HG02571 (cell line): ENCODE measurements around the gene PCDHGA9.
A peak's percentile ranks its signal among the peaks of the same experiment; 100 is the strongest.
"Not testable (repeated sequence)": the region's sequence is repeated elsewhere in the genome, so short reads cannot be mapped to it uniquely, and the experiment has no call there.

Source experiments
- ATAC-seq: cut with Tn5 transposase; IDR thresholded peaks from one replicate; pipeline ENCODE4 v1.9.1; 2021; ENCODE audit warnings: mild to moderate bottlenecking, moderate library complexity; ENCODE audit not compliant: unreplicated experiment

Gene PCDHGA9

DNA sequence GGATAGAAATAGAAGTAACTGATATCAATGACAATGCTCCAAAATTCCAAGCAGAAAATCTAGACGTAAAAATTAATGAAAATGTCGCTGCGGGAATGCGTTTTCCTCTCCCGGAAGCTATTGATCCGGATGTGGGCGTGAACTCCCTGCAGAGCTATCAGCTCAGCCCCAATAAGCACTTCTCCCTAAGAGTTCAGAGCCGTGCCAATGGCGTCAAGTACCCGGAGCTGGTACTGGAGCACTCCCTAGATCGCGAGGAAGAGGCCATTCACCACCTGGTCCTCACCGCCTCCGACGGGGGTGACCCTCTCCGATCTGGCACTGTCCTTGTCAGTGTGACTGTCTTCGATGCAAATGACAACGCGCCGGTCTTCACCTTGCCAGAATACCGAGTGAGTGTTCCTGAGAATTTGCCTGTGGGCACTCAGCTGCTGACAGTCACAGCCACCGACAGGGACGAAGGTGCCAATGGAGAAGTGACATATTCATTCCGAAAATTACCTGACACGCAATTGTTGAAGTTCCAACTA lies 11.0 kb downstream of the PCDHGA9 start:
- no peak for ATAC-seq

DNA sequence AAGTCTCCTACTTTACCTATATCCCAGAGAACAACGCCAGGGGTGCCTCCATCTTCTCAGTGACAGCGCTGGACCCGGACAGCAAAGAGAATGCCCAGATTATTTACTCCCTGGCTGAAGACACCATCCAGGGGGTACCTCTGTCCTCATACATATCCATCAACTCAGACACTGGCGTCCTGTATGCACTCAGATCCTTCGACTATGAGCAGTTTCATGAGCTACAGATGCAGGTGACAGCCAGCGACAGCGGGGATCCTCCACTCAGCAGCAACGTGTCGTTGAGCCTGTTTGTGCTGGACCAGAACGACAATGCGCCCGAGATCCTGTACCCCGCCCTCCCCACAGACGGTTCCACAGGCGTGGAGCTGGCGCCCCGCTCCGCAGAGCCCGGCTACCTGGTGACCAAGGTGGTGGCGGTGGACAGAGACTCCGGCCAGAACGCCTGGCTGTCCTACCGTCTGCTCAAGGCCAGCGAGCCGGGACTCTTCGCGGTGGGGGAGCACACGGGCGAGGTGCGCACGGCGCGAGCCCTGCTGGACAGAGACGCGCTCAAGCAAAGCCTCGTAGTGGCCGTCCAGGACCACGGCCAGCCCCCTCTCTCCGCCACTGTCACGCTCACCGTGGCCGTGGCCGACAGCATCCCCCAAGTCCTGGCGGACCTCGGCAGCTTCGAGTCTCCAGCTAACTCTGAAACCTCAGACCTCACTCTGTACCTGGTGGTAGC lies 12.1 kb downstream of the PCDHGA9 start:
- not testable (repeated sequence) for ATAC-seq

DNA sequence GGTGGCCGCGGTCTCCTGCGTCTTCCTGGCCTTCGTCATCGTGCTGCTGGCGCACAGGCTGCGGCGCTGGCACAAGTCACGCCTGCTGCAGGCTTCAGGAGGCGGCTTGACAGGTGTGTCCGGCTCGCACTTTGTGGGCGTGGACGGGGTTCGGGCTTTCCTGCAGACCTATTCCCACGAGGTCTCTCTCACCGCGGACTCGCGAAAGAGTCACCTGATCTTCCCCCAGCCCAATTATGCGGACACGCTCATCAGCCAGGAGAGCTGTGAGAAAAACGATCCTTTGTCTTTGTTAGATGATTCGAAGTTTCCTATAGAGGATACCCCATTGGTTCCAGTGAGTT lies 12.7 kb downstream of the PCDHGA9 start:
- ATAC-seq, result not testable (repeated sequence)

DNA sequence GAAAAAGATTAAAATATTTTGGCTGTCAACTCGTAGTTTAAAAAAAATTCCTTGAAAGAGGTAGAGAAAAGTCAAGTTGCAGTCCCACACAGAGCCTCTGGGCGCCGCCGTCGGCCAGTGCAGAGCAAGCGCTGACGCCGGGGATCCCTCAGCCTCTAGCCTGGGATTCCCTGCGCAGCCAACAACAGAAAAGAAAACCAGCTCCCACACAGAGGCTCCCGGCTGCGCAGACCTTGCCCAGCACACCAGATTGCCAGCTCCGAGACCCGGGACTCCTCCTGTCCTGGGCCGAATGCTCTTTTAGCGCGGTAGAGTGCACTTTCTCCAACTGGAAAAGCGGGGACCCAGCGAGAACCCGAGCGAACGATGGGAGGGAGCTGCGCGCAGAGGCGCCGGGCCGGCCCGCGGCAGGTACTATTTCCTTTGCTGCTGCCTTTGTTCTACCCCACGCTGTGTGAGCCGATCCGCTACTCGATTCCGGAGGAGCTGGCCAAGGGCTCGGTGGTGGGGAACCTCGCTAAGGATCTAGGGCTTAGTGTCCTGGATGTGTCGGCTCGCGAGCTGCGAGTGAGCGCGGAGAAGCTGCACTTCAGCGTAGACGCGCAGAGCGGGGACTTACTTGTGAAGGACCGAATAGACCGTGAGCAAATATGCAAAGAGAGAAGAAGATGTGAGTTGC lies 15.1 kb downstream of the PCDHGA9 start, which contains the start of gene PCDHGB7:
Gene PCDHGB7 (plus strand): TSS at position 184 of the 679 bp plus-strand sequence. CDS start 183 bp downstream, at position 367.
- ATAC-seq, result peak; percentile 75

DNA sequence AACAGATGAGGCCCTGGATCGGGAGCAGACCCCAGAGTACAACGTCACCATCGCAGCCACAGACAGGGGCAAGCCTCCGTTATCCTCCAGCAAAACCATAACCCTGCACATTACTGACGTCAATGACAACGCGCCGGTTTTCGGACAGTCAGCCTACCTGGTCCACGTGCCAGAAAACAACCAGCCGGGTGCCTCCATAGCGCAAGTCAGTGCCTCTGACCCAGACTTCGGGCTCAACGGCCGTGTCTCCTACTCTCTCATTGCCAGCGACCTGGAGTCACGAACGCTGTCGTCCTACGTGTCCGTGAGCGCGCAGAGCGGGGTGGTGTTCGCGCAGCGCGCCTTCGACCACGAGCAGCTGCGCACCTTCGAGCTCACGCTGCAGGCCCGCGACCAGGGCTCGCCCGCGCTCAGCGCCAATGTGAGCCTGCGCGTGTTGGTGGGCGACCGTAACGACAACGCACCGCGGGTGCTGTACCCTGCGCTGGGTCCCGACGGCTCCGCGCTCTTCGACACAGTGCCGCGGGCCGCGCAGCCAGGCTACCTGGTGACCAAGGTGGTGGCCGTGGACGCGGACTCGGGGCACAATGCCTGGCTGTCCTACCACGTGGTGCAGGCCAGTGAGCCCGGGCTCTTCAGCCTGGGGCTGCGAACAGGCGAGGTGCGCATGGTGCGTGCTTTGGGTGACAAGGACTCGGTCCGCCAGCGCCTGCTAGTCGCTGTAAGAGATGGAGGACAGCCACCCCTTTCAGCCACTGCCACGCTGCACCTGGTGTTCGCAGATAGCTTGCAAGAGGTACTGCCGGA lies 16.7 kb downstream of the PCDHGA9 start:
- ATAC-seq, result no peak

DNA sequence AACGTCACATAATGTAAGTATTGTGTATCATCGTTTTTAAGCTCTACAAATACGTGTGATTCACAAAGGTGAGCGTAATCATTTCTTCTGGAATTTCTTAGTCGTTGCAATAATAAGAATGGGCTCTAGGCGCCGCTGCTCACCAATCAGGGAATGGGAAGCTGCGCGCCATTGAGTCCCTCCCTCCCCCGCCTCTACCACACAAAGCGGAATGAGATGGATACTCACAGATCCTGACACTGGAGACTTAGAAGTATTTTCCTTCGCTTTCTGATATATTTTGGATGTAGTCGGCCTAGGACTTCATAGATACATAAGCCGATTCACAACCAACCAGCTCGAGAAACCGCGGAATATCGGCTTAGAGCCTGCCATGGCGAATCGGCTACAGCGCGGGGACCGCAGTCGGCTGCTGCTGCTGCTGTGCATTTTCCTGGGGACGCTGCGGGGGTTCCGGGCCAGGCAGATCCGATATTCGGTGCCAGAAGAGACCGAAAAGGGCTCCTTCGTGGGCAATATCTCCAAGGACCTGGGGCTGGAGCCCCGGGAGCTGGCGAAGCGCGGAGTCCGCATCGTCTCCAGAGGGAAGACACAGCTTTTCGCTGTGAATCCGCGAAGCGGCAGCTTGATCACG lies 18.4 kb downstream of the PCDHGA9 start, which contains the start of gene PCDHGA11:
Gene PCDHGA11 (plus strand): TSS at position 197 of the 634 bp plus-strand sequence. CDS start 177 bp downstream, at position 374.
- ATAC-seq, result no peak

DNA sequence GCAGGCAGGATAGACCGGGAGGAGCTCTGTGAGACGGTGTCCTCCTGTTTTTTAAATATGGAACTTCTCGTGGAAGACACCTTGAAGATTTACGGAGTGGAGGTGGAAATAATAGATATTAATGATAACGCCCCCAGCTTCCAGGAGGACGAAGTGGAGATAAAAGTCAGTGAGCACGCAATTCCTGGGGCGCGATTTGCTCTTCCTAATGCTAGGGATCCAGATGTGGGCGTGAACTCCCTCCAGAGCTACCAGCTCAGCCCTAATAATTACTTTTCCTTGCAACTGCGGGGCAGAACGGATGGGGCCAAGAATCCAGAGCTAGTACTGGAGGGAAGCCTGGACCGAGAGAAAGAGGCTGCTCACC lies 18.9 kb downstream of the PCDHGA9 start:
- ATAC-seq, result no peak

DNA sequence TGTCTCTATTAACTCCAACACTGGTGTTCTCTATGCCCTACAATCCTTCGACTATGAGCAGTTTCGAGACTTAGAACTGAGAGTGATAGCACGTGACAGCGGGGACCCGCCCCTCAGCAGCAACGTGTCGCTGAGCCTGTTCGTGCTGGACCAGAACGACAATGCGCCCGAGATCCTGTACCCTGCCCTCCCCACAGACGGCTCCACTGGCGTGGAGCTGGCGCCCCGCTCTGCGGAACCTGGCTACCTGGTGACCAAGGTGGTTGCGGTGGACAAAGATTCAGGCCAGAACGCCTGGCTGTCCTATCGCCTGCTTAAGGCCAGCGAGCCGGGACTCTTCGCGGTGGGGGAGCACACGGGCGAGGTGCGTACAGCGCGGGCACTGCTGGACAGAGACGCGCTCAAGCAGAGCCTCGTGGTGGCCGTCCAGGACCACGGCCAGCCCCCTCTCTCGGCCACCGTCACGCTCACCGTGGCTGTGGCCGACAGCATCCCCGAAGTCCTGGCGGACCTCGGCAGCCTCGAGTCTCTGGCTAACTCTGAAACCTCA lies 20.2 kb downstream of the PCDHGA9 start:
- no peak for ATAC-seq

DNA sequence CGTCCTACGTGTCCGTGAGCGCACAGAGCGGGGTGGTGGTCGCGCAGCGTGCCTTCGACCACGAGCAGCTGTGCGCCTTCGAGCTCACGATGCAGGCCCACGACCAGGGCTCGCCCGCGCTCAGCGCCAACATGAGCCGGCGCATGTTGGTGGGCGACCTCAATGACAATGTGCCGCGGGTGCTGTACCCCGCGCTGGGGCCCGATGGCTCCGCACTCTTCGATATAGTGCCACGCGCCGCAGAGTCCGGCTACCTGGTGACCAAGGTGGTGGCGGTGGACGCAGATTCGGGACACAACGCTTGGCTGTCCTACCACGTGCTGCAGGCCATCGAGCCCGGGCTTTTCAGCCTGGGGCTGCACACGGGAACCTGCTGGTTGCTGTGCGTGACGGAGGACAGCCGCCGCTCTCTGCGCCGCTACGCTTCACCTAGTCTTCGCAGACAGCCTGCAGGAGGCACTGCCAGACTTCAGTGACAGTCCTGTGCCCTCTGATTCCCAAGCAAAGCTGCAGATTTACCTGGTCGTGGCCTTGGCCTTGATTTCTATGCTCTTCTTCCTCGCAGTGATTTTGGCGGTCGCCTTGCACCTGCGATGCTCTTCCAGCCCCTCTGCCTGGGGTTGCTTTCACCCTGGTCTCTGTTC lies 25.3 kb downstream of the PCDHGA9 start:
- ATAC-seq, result no peak

DNA sequence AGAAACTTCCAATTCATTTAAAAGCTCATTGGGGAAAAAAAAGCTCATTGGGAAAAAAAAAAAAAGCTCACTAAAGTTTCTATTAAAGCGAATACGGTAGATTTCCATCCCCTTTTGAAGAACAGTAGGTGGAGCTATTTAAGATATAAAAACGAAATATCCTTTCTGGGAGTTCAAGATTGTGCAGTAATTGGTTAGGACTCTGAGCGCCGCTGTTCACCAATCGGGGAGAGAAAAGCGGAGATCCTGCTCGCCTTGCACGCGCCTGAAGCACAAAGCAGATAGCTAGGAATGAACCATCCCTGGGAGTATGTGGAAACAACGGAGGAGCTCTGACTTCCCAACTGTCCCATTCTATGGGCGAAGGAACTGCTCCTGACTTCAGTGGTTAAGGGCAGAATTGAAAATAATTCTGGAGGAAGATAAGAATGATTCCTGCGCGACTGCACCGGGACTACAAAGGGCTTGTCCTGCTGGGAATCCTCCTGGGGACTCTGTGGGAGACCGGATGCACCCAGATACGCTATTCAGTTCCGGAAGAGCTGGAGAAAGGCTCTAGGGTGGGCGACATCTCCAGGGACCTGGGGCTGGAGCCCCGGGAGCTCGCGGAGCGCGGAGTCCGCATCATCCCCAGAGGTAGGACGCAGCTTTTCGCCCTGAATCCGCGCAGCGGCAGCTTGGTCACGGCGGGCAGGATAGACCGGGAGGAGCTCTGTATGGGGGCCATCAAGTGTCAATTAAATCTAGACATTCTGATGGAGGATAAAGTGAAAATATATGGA lies 27.9 kb downstream of the PCDHGA9 start, which contains the start of gene PCDHGA12:
Gene PCDHGA12 (plus strand): TSS at position 176 of the 782 bp plus-strand sequence. CDS start 253 bp downstream, at position 429.
- ATAC-seq, result no peak

DNA sequence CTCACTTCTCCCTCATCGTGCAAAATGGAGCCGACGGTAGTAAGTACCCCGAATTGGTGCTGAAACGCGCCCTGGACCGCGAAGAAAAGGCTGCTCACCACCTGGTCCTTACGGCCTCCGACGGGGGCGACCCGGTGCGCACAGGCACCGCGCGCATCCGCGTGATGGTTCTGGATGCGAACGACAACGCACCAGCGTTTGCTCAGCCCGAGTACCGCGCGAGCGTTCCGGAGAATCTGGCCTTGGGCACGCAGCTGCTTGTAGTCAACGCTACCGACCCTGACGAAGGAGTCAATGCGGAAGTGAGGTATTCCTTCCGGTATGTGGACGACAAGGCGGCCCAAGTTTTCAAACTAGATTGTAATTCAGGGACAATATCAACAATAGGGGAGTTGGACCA lies 28.7 kb downstream of the PCDHGA9 start:
- ATAC-seq, result no peak

DNA sequence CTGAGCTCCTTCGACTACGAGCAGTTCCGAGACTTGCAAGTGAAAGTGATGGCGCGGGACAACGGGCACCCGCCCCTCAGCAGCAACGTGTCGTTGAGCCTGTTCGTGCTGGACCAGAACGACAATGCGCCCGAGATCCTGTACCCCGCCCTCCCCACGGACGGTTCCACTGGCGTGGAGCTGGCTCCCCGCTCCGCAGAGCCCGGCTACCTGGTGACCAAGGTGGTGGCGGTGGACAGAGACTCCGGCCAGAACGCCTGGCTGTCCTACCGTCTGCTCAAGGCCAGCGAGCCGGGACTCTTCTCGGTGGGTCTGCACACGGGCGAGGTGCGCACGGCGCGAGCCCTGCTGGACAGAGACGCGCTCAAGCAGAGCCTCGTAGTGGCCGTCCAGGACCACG lies 29.7 kb downstream of the PCDHGA9 start:
- not testable (repeated sequence) for ATAC-seq

DNA sequence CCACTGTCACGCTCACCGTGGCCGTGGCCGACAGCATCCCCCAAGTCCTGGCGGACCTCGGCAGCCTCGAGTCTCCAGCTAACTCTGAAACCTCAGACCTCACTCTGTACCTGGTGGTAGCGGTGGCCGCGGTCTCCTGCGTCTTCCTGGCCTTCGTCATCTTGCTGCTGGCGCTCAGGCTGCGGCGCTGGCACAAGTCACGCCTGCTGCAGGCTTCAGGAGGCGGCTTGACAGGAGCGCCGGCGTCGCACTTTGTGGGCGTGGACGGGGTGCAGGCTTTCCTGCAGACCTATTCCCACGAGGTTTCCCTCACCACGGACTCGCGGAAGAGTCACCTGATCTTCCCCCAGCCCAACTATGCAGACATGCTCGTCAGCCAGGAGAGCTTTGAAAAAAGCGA lies 30.1 kb downstream of the PCDHGA9 start:
- ATAC-seq, result not testable (repeated sequence)

DNA sequence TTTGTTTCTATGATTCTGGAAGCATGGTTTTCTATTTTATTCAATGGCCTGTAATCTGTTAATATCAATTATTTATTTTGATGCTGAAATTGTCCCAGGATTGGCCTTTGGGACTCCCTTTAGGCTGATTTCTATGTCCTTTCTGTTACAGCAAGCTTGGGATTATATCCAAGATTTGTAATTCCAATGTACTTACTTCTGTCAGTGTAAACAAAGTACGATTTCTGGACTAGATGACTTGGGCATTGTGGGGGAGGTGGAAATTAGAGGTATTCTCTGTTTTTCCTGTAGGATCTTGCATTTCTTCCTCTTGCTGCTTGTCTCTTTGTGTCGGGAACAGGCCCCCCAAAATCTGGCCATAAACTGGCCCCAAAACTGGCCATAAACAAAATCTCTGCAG lies 31.4 kb downstream of the PCDHGA9 start:
- ATAC-seq, result no peak

DNA sequence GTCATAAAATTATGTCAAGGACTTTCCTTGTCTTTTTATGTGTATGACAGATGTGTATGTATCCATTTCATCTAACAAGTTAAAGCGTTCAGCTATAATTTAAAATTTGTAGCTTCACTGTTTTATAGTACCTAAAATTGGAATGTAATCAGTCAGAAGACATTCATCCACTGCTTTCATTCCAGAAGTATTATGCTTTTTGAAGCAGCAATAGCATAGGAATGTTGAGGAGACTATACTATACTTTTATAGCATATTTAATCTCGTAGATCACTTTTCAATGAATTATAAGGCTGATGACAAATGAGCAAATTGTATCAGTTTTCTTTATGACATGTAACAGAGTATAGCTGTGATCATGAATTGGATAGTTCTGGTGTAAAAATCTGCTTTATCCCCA lies 34.6 kb downstream of the PCDHGA9 start:
- ATAC-seq, result no peak

DNA sequence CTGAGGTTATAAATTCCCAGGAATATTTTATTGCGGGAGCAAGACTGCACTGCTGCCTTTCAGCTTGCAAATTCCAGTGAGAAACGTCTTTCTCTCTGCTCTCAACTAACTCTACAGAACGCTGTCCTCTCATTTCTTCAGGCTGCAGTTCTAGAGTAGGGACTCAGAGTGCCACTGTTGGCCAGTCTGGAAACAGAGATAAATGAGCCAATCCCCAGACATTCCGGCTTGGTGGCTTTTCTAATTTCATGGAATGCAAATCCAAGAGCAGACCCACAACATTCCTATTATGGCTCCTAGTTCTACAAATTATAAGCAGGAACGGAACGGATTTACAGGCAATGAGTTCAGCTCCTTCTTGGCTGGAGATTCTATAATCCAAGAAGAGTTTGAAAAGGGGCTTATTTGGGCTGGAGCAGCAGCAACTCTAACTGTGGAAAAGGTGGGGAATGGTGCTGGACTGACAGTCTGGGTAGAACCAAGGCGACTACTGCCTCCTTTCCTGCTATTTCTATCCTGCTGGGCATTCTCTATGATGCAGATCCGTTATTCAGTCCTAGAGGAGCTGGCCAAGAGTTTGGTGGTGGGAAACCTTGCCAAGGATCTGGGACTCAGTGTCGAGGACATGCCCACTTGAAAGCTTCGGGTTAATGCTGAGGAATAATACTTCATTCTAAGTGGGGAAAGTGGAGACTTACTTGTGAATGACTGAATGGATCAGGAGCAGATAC lies 37.0 kb downstream of the PCDHGA9 start:
- no peak for ATAC-seq

DNA sequence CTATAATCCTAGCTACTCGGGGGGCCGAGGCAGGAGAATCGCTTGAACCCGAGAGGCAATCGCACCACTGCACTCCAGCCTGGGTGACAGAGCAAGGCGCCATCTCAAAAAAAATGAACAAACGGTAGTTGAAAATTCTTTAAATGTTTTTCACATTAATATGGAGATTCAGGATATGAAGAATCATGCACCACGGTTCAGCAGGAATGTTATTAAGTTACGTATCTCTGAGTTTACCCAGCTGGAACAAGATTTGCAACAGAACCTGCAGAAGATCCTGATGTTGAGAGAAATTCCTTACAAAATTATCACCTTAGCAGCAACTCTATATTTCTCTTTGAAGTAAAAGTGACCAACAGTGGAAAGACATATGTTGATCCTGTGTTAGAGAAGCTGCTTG lies 37.8 kb downstream of the PCDHGA9 start:
- no peak for ATAC-seq

DNA sequence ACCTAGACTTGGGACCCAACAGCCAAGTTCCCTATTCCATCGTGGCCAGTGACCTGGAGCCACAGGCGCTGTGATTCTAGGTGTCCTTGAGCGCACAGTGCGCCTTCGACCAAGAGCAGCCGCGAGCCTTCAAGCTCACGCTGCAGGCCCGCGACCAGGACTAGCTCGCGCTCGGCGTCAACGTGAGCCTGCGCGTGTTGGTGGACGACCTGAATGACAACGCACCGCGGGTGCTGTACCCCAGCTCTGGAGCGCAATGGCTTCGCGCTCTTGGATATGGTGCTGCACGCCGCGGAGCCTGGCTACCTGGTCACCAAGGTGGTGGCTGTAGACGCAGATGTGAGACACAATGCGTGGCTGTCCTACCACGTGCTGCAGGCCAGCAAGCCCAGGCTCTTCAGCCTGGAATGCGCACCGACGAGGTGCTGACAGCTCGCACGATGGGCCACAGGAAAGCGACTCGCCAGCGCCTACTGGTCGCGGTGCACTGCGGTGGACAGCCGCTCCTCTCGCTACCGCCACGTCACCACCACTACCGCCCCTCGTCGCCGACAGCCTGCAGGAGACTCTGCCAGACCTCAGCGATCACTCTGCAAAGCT lies 39.1 kb downstream of the PCDHGA9 start:
- ATAC-seq, result no peak
